ENCODE measurements around the gene IRGC.
"Not testable (repeated sequence)": the region's sequence is repeated elsewhere in the genome, so short reads cannot be mapped to it uniquely, and the experiment has no call there.

IRGC gene

GRCh38 chr19:43760941-43761340, 45.1 kb downstream of the IRGC start:
- Histone ChIP-seq H3K4me3 (no peak overlapping the region), H3K27ac (no peak overlapping the region)
- no peak for TF ChIP-seq CTCF (IDR thresholded peaks at IDR 0.05)
- DNase-seq (ENCODE audit: low spot score), result no peak

- TF ChIP-seq CTCF (IDR thresholded peaks at IDR 0.05), result no peak
- no peak for DNase-seq (ENCODE audit: low spot score)
- Histone ChIP-seq H3K27ac (peak overlapping the region in 1 of 2 donors; percentile 71), H3K4me3 (no peak overlapping the region)
These were observed 46.9 kb downstream of the IRGC start for GRCh38 chr19:43762814-43763213.

- no peak for TF ChIP-seq CTCF (IDR thresholded peaks at IDR 0.05)
- Histone ChIP-seq H3K4me3 (no peak overlapping the region), H3K27ac (peak overlapping the region; percentile 20 to 71)
- DNase-seq (ENCODE audit: low spot score), result no peak
These were observed 47.6 kb downstream of the IRGC start for GRCh38 chr19:43763473-43763939.

- not testable (repeated sequence) for DNase-seq (ENCODE audit: low spot score); H3K4me3 ChIP-seq
- H3K27ac ChIP-seq, result peak overlapping the region; percentile 62 to 87
These were observed 48.8 kb downstream of the IRGC start for GRCh38 chr19:43764684-43765083.

DNA sequence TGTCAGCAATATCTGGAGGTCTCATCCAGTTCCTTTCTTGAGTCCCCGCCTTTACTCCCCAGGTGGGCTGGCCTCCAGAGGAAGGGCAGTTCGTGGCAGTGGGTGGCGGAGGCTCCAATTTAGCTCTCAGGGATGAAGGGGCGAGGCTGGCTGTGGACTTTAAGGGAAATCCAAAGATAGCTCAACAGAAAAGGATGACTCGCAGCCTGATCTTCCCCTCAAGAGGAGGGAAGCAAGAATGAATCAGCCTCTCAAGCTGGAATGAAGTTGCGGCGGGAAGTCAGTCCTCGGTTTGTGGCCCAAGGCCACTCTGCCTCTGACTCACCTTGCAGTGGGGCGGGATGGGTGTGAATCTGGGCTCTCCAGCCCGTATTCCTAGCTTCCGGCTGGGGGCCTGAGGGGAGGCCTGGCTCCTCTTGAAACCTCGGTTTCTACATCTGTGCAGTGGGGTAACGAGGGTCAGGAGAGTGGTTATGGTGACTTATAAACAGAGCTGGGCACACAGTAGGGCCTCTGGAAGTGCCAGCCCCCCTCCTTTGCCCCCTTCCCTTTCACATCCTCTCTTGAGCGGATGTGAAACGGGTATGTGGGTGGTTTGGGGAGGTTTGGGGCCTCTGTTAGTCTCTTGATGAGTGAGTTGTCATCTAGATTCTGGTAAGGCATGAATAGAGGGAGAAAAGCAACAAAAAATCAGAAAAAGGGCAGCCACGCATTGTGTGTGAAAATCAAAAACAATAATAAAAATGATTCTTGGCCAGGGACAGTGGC, 49.4 kb downstream of the IRGC start:
- no peak for DNase-seq (ENCODE audit: low spot score)
- TF ChIP-seq CTCF (IDR thresholded peaks at IDR 0.05), result no peak
- Histone ChIP-seq H3K27ac (peak overlapping the region; percentile 62 to 87), H3K4me3 (no peak overlapping the region)

DNA sequence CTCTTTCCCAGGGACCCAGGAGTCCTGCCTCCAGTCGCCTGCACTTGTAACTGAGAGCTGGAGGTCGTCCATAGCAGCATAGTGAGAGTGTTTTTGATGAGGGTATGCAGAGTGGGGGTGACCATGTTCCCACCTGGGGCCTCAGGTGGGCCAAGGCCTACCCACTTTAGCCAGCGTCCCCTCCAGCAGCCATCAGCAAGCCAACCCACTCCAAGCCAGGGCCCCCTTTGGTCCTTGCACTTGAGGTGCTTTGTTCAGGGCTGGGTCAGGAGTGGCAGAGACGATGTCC, 50.8 kb downstream of the IRGC start:
- no peak for DNase-seq (ENCODE audit: low spot score)
- no peak for TF ChIP-seq CTCF (IDR thresholded peaks at IDR 0.05)
- Histone ChIP-seq H3K4me3 (no peak overlapping the region), H3K27ac (no peak overlapping the region)

DNA sequence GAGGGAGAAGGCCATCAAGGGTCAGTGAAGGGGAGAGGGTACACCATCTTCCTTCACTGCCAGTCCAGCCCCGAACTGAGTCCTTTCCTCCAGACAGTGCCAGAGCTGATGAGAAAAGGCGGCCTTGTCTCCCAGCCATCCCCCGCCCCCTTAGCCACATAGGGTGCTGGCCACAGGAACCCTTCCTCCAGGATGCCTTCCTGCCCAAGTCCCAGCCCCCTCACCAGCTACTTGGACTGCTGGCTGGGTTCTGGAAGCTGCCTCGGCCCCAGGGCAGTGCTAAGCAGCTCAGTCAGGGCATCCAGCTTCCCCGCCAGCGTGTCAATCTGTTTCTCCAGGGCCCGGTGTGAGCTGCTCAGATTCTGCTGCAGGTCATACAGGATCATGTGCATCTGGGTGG, 51.4 kb downstream of the IRGC start:
- Histone ChIP-seq H3K27ac (no peak overlapping the region), H3K4me3 (no peak overlapping the region)
- TF ChIP-seq CTCF (IDR thresholded peaks at IDR 0.05), result no peak
- no peak for DNase-seq (ENCODE audit: low spot score)

Data from coronary artery (tissue), 2 donors.